ENCODE data around the gene NSUN5.
"Not testable (repeated sequence)": the region's sequence is repeated elsewhere in the genome, so short reads cannot be mapped to it uniquely, and the experiment has no call there.

DNA sequence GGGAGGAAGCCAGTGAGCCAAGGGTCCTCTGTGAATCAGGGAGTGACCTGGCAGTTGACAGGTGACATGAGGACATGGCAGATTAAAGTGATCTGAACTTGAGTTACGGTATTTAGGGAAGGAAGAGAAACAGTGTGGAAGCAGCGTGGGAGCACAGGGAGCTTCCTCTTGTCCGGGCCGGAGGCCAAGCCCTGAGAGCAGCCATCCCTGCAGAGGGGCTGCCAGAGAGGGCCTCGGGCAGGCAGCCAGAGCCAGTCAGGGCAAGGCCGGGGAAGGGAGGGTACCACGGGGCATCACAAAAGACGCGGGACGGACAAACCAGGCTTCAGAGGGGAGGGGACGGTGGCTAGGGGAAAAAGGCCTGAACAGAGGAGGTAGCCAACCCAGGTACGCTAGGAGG is 8.8 kb downstream of the NSUN5 start:
- TF ChIP-seq CTCF, EP300, POLR2AphosphoS5 (IDR thresholded peaks at IDR 0.05): not testable (repeated sequence)
